GM19043 (cell line): ENCODE data around the gene TMEM263.
"Not testable (repeated sequence)": the region's sequence is repeated elsewhere in the genome, so short reads cannot be mapped to it uniquely, and the experiment has no call there.

Experiments used
- ATAC-seq: cut with Tn5 transposase; IDR thresholded peaks from one replicate; pipeline ENCODE4 v1.9.1; 2021; ENCODE audit warnings: low read depth; ENCODE audit not compliant: unreplicated experiment

The TMEM263 gene

GRCh38 chr12:106955377-106956047 lies at the start of gene TMEM263:
Gene TMEM263 (plus strand): TSS chr12:106955907. CDS start chr12:106967117, 11,210 bp downstream.
- peak; percentile 68 for ATAC-seq

- no peak for ATAC-seq
Observed at GRCh38 chr12:106906715-106907114, 49.0 kb upstream of the TMEM263 start.

GRCh38 chr12:106907411-106907810 lies 48.3 kb upstream of the TMEM263 start:
- ATAC-seq = no peak

GRCh38 chr12:106907846-106908245 lies 47.9 kb upstream of the TMEM263 start:
- no peak for ATAC-seq

GRCh38 chr12:106908561-106908960 lies 47.1 kb upstream of the TMEM263 start:
- ATAC-seq = no peak

- peak; percentile 57 for ATAC-seq
Observed at GRCh38 chr12:106910202-106910601, 45.5 kb upstream of the TMEM263 start.

GRCh38 chr12:106911581-106911980 lies 44.1 kb upstream of the TMEM263 start:
- no peak for ATAC-seq

GRCh38 chr12:106913456-106913855 lies 42.3 kb upstream of the TMEM263 start:
- ATAC-seq = no peak

- ATAC-seq = peak; percentile 64
Observed at GRCh38 chr12:106914796-106915634, 40.7 kb upstream of the TMEM263 start.

GRCh38 chr12:106915635-106916026 lies 40.1 kb upstream of the TMEM263 start:
- ATAC-seq = no peak

GRCh38 chr12:106917503-106917902 lies 38.2 kb upstream of the TMEM263 start:
- no peak for ATAC-seq

GRCh38 chr12:106918746-106919145 lies 37.0 kb upstream of the TMEM263 start:
- ATAC-seq = no peak

- ATAC-seq = no peak
Observed at GRCh38 chr12:106919910-106920544, 35.7 kb upstream of the TMEM263 start.

- not testable (repeated sequence) for ATAC-seq
Observed at GRCh38 chr12:106921976-106922375, 33.7 kb upstream of the TMEM263 start.

GRCh38 chr12:106923594-106923993 lies 32.1 kb upstream of the TMEM263 start:
- not testable (repeated sequence) for ATAC-seq

GRCh38 chr12:106924268-106924861 lies 31.3 kb upstream of the TMEM263 start:
- ATAC-seq = no peak

- ATAC-seq = no peak
Observed at GRCh38 chr12:106926657-106927056, 29.1 kb upstream of the TMEM263 start.

GRCh38 chr12:106934277-106934676 lies 21.4 kb upstream of the TMEM263 start:
- no peak for ATAC-seq

- no peak for ATAC-seq
Observed at GRCh38 chr12:106941481-106942156, 14.1 kb upstream of the TMEM263 start.

- ATAC-seq = no peak
Observed at GRCh38 chr12:106942775-106943174, 12.9 kb upstream of the TMEM263 start.
